Fibroblast of lung (primary cell): ENCODE data around the gene TOX2.

ENCODE experiments used
- CTCF ChIP-seq, 2 donors: IDR thresholded peaks in 1 of 2; conservative IDR thresholded peaks in 1 of 2; 1 replicate in 1 of 2; 2 replicates in 1 of 2; pipeline ENCODE4 v1.5.1; 2011 to 2012; ENCODE audit warnings: low read length in 2 of 2, control low read depth in 1 of 2, inconsistent platforms in 1 of 2, low read depth in 1 of 2, mild to moderate bottlenecking in 1 of 2
- EZH2 ChIP-seq: IDR thresholded peaks from 2 replicates; pipeline ENCODE4 v1.5.1; 2012; ENCODE audit warnings: low read length, control low read depth, mild to moderate bottlenecking; ENCODE audit errors: missing control alignments

- TF ChIP-seq EZH2 (no peak), CTCF (conservative IDR thresholded peaks at IDR 0.05 in 1 of 2, IDR thresholded peaks at IDR 0.05 in 1 of 2; ENCODE audit: low read depth in 1 of 2, low read length in 2 of 2) (no peak)
These were observed 10.5 kb upstream of the TOX2 start for GRCh38 chr20:43903953-43904826.
